ENCODE measurements around the gene RAP1GAP.

The RAP1GAP gene

GRCh38 chr1:21565285-21565684 lies 103.9 kb downstream of the RAP1GAP start:
- no peak for TF ChIP-seq CTCF (IDR thresholded peaks at IDR 0.05; ENCODE audit: low read depth, low read length, missing control alignments)
- no peak overlapping the region for H3K4me3 ChIP-seq (ENCODE audit: low read depth, low read length)
- DNase-seq (ENCODE audit: low read depth), result no peak

- no peak overlapping the region for H3K4me3 ChIP-seq (ENCODE audit: low read depth, low read length)
Measured at GRCh38 chr1:21564521-21565095, 104.5 kb downstream of the RAP1GAP start.

GRCh38 chr1:21563971-21564370 lies 105.2 kb downstream of the RAP1GAP start:
- DNase-seq (ENCODE audit: low read depth), result no peak
- no peak overlapping the region for H3K4me3 ChIP-seq (ENCODE audit: low read depth, low read length)
- no peak for TF ChIP-seq CTCF (IDR thresholded peaks at IDR 0.05; ENCODE audit: low read depth, low read length, missing control alignments)

More at GRCh38 chr1:21564521-21565095, 104.5 kb downstream of the RAP1GAP start:
- TF ChIP-seq CTCF (IDR thresholded peaks at IDR 0.05; ENCODE audit: low read depth, low read length, missing control alignments), result no peak
- no peak for DNase-seq (ENCODE audit: low read depth)

- no peak for DNase-seq (ENCODE audit: low read depth)
- H3K4me3 ChIP-seq (ENCODE audit: low read depth, low read length), result no peak overlapping the region
- no peak for TF ChIP-seq CTCF (IDR thresholded peaks at IDR 0.05; ENCODE audit: low read depth, low read length, missing control alignments)
Measured at GRCh38 chr1:21562896-21563295, 106.3 kb downstream of the RAP1GAP start.

- no peak overlapping the region for H3K4me3 ChIP-seq (ENCODE audit: low read depth, low read length)
- no peak for TF ChIP-seq CTCF (IDR thresholded peaks at IDR 0.05; ENCODE audit: low read depth, low read length, missing control alignments)
- no peak for DNase-seq (ENCODE audit: low read depth)
Measured at GRCh38 chr1:21560916-21561638, 108.1 kb downstream of the RAP1GAP start.

GRCh38 chr1:21559788-21560567 lies 109.2 kb downstream of the RAP1GAP start:
- DNase-seq (ENCODE audit: low read depth), result no peak
- no peak for TF ChIP-seq CTCF (IDR thresholded peaks at IDR 0.05; ENCODE audit: low read depth, low read length, missing control alignments)
- H3K4me3 ChIP-seq (ENCODE audit: low read depth, low read length), result no peak overlapping the region
